DMS153 treated with DMSO at 0.1 percent for 48 hours (cell line): Measurements from ENCODE around the gene FOXP3.

Experiments used
- DNase-seq: peaks from one replicate; lab custom pipeline; 2025; ENCODE audit not compliant: unreplicated experiment; lab: John Stamatoyannopoulos, UW

Gene FOXP3

GRCh38 chrX:49254639-49255038 is 9.9 kb downstream of the FOXP3 start:
- DNase-seq = no peak

DNA sequence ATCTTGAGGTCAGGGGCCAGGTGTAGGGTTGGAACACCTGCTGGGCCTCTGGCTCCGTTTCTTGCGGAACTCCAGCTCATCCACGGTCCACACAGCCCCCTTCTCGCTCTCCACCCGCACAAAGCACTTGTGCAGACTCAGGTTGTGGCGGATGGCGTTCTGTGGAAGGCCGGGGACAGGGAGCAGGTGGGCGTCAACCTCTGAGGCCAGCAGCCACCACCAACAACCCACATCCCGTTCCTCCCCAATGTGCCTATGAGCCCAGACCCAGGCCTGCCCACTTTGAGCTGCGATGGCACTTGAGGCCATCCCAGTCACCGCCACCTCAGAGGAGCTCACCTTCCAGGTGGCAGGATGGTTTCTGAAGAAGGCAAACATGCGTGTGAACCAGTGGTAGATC is 13.2 kb downstream of the FOXP3 start:
- no peak for DNase-seq

- DNase-seq = no peak
Observed at GRCh38 chrX:49250578-49250977, 13.9 kb downstream of the FOXP3 start.

- DNase-seq = no peak
Observed at GRCh38 chrX:49250066-49250465, 14.4 kb downstream of the FOXP3 start.

DNA sequence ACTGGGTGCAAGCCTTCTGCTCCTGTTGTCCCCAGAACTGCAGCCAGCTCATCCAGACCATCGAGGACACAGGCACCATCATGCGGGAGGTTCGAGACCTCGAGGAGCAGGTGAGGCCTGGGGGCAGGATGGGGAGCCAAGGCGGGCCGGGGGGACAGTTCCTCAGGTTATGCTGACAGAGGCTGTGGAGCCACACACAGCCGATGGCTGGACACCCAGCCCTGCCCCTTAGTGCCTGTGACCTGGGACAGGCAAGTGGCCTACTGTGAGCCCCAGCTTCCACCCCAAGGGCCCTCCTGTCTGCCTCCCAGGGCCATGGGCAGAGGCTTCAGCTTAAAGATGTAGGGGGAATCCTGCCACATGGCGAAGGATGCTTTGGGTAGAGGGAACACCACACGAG is 14.9 kb downstream of the FOXP3 start:
- no peak for DNase-seq

- no peak for DNase-seq
Observed at GRCh38 chrX:49249071-49249470, 15.4 kb downstream of the FOXP3 start.

GRCh38 chrX:49247916-49248811 is 16.3 kb downstream of the FOXP3 start:
- DNase-seq = no peak

GRCh38 chrX:49247346-49247745 is 17.2 kb downstream of the FOXP3 start:
- no peak for DNase-seq

- DNase-seq = no peak
Observed at GRCh38 chrX:49246541-49246940, 18.0 kb downstream of the FOXP3 start.

GRCh38 chrX:49244207-49244606 is 20.3 kb downstream of the FOXP3 start:
- DNase-seq = no peak

DNA sequence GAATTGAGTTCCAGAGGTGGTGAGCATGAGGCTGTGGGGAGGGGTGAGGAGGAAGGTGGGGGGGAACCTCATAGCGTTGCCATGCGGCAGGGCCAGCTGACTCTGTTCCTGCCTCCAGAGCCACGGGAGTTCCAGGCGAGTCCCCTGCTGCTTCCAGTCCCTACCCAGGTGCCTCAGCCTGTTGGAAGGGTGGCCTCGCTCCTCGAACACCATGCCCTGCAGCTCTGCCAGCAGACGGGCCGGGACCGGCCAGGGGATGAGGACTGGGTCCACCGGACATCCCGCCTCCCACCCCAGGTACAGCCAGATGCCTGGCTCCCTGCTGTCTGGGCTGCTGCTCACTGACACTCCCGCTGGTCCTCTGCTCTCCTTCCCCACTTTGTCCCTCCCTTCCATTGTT is 21.3 kb downstream of the FOXP3 start:
- DNase-seq = no peak

- DNase-seq = no peak
Observed at GRCh38 chrX:49242545-49243066, 21.9 kb downstream of the FOXP3 start.

- DNase-seq = no peak
Observed at GRCh38 chrX:49238735-49239134, 25.8 kb downstream of the FOXP3 start.

DNA sequence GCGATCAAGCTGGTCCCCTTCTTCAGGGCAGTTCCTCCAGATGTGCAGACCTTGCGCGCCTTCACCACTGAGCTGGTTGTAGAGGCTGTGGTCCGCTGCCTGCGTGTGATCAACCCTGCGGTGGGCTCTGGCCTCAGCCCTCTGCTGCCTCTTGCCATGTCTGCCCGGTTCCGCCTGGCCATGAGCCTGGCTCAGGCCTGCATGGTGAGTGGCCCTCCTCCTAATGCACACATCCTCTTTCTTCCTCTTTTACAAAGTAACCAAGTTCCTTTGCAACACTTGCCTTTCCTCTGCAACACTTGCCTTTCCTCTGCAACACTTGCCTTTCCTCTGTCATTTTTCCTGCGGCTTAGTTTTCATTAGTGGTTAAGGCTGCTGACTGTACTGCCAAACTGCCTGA is 27.4 kb downstream of the FOXP3 start:
- DNase-seq = no peak

- no peak for DNase-seq
Observed at GRCh38 chrX:49233887-49234555, 30.5 kb downstream of the FOXP3 start.

GRCh38 chrX:49233176-49233575 is 31.3 kb downstream of the FOXP3 start, which contains the start of gene CACNA1F:
CACNA1F (minus strand) TSS chrX:49233340; CDS start chrX:49233309, 31 bp downstream.
- no peak for DNase-seq

DNA sequence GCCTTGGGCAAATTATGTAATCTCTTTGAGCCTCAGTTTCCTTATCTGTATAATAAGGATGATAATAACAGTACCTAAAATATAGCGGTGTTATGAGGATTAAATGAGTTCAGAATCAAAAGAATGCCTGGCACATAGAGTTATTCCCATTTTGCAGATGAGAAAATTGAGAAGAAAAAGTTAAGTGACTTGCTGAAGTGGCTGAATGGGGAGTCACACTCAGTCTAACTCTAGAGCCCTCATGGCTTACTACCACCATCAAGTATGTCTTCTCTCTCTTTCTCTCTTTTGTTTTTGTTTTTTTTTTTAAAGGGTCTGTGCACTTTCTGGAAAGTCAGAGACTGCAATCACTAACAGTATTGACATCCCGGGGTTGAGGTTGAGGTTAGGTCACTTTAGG is 32.0 kb downstream of the FOXP3 start:
- no peak for DNase-seq

- DNase-seq = no peak
Observed at GRCh38 chrX:49231333-49232000, 33.0 kb downstream of the FOXP3 start.

- peak; percentile 8 for DNase-seq
Observed at GRCh38 chrX:49230500-49231232, 33.8 kb downstream of the FOXP3 start.

DNA sequence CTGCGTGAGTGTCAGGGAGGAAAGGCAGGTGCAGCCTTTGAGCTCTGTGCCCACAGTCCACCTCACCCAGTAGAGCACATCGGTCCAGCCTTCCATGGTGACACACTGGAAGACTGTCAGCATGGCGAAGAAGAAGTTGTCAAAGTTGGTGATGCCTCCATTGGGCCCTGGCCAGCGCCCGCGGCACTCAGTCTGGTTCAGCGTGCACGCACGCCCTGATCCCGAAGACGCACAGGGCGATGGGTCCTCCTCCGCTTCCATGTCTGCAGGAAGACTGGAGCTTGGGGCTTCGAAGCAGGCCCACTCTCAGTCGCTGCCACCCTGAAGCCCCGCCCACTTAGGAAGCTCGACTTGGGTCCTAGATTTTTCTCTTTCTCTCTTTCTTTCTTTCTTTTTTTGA is 36.3 kb downstream of the FOXP3 start:
- no peak for DNase-seq

- DNase-seq = no peak
Observed at GRCh38 chrX:49227726-49228125, 36.8 kb downstream of the FOXP3 start.
